ENCODE results near the gene BCL7A.
"Not testable (repeated sequence)": the region's sequence is repeated elsewhere in the genome, so short reads cannot be mapped to it uniquely, and the experiment has no call there.

The BCL7A gene

GRCh38 chr12:122051231-122051876 lies 29.7 kb downstream of the BCL7A start:
- Histone ChIP-seq H3K27me3 (replicated peaks; ENCODE audit: control insufficient read depth, insufficient read depth, low read length) (no peaks in the 10 kb centered on the region), H3K36me3 (ENCODE audit: control insufficient read depth, insufficient read depth, low read length) (no peaks in the 10 kb centered on the region; the same call in 1 of the 2 replicates), H3K4me3 (replicated peaks; ENCODE audit: low read depth, low read length) (no peak overlapping the region)
- no peak for TF ChIP-seq CTCF (IDR thresholded peaks at IDR 0.05; ENCODE audit: insufficient read depth, low read length, poor library complexity, severe bottlenecking)
- DNase-seq (ENCODE audit: extremely low read depth, insufficient read length): no peak

- Histone ChIP-seq H3K4me3 (replicated peaks; ENCODE audit: low read depth, low read length) (no peak overlapping the region), H3K36me3 (ENCODE audit: control insufficient read depth, insufficient read depth, low read length) (no peaks in the 10 kb centered on the region; the same call in 1 of the 2 replicates), H3K27me3 (replicated peaks; ENCODE audit: control insufficient read depth, insufficient read depth, low read length) (no peaks in the 10 kb centered on the region)
- no peak for TF ChIP-seq CTCF (IDR thresholded peaks at IDR 0.05; ENCODE audit: insufficient read depth, low read length, poor library complexity, severe bottlenecking)
- no peak for DNase-seq (ENCODE audit: extremely low read depth, insufficient read length)
These were observed 30.6 kb downstream of the BCL7A start for GRCh38 chr12:122052285-122052684.

GRCh38 chr12:122054842-122055520 lies 33.3 kb downstream of the BCL7A start:
- Histone ChIP-seq H3K36me3 (ENCODE audit: control insufficient read depth, insufficient read depth, low read length) (no peaks in the 10 kb centered on the region; the same call in none of the 2 replicates), H3K27me3 (replicated peaks; ENCODE audit: control insufficient read depth, insufficient read depth, low read length) (no peaks in the 10 kb centered on the region), H3K4me3 (replicated peaks; ENCODE audit: low read depth, low read length) (no peak overlapping the region)
- DNase-seq (ENCODE audit: extremely low read depth, insufficient read length): no peak
- TF ChIP-seq CTCF (IDR thresholded peaks at IDR 0.05; ENCODE audit: insufficient read depth, low read length, poor library complexity, severe bottlenecking): no peak

- H3K27me3 ChIP-seq (replicated peaks; ENCODE audit: control insufficient read depth, insufficient read depth, low read length); H3K36me3 ChIP-seq (ENCODE audit: control insufficient read depth, insufficient read depth, low read length); DNase-seq (ENCODE audit: extremely low read depth, insufficient read length): not testable (repeated sequence)
These were observed 34.7 kb downstream of the BCL7A start for GRCh38 chr12:122056406-122056805.

GRCh38 chr12:122057007-122057735 lies 35.5 kb downstream of the BCL7A start:
- H3K27me3 ChIP-seq (replicated peaks; ENCODE audit: control insufficient read depth, insufficient read depth, low read length): no peaks in the 10 kb centered on the region
- TF ChIP-seq CTCF (IDR thresholded peaks at IDR 0.05; ENCODE audit: insufficient read depth, low read length, poor library complexity, severe bottlenecking): no peak
- no peaks in the 10 kb centered on the region; the same call in none of the 2 replicates for H3K36me3 ChIP-seq (ENCODE audit: control insufficient read depth, insufficient read depth, low read length)
- DNase-seq (ENCODE audit: extremely low read depth, insufficient read length): no peak
- no peak overlapping the region for H3K4me3 ChIP-seq (replicated peaks; ENCODE audit: low read depth, low read length)

More at GRCh38 chr12:122056406-122056805, 34.7 kb downstream of the BCL7A start:
- H3K4me3 ChIP-seq (replicated peaks; ENCODE audit: low read depth, low read length): not testable (repeated sequence)

- Histone ChIP-seq H3K4me3 (replicated peaks; ENCODE audit: low read depth, low read length) (no peak overlapping the region), H3K27me3 (replicated peaks; ENCODE audit: control insufficient read depth, insufficient read depth, low read length) (no peaks in the 10 kb centered on the region), H3K36me3 (ENCODE audit: control insufficient read depth, insufficient read depth, low read length) (no peaks in the 10 kb centered on the region; the same call in none of the 2 replicates)
- TF ChIP-seq CTCF (IDR thresholded peaks at IDR 0.05; ENCODE audit: insufficient read depth, low read length, poor library complexity, severe bottlenecking): no peak
- DNase-seq (ENCODE audit: extremely low read depth, insufficient read length): no peak
These were observed 36.1 kb downstream of the BCL7A start for GRCh38 chr12:122057769-122058168.
